DOHH2 (cell line): Measurements from ENCODE around the gene COL27A1.

ENCODE experiments used
- CTCF ChIP-seq: fragments of 200-600 bp; sonication (generic); IDR thresholded peaks from one replicate; pipeline ENCODE4 v1.5.1; 2014; ENCODE audit warnings: antibody characterized with exemption, mild to moderate bottlenecking, low read depth, low read length; ENCODE audit not compliant: poor library complexity, severe bottlenecking
- EZH2phosphoT487 ChIP-seq: fragments of 200-600 bp; sonication (generic); IDR thresholded peaks from 2 replicates; pipeline ENCODE4 v1.6.1; 2017; ENCODE audit warnings: borderline replicate concordance, mild to moderate bottlenecking, antibody characterized with exemption, low read length, moderate library complexity, mixed read lengths

DNA sequence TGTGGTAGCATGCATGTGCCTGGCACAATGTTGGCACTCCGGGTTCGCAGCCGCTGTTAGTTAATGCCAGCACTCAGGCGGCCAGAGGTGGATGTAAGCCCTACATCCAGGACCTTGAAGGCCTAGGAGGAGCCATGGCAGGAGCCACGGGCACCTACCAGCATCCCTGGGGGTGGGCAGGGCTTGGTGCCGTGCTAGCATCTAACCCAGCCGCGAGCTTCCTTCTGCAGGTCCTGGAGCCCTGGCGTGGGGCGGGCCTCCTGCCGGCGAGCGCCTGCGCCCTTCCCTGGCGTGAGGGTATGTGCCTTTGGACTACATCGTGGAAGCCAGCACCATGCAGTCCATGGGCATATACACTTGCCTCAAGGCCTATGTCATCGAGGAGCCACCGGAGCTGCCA lies 53.8 kb downstream of the COL27A1 start:
- no peak for TF ChIP-seq CTCF
- TF ChIP-seq EZH2phosphoT487: no peak
